Measurements from ENCODE around the gene UQCRQ.

UQCRQ gene

GRCh38 chr5:132915681-132916080, 49.2 kb downstream of the UQCRQ start:
- no peak for DNase-seq (ENCODE audit: low read depth)

- DNase-seq (ENCODE audit: low read depth), result no peak
Observed at GRCh38 chr5:132916086-132916485, 49.6 kb downstream of the UQCRQ start.

All from GM04503 (cell line).